SJSA1 (cell line): ENCODE data around the gene PLA2G12A. TPM values are rescaled to one million over a fixed set of nuclear protein-coding genes. Genes with fewer than 3 reads are reported as not detected.

Experiments
- DNase-seq, 2 experiments: peaks; one replicate each; pipeline ENCODE4 v3.0.0-alpha.2; 2015 to 2020; ENCODE audit warnings: low spot score in 2 of 2, low read depth in 1 of 2
- H3K27ac ChIP-seq: fragments of 250-450 bp; sonication (Bioruptor Pico); 2 replicates; pipeline ENCODE4 v1.5.1; 2020; ENCODE audit warnings: mild to moderate bottlenecking, moderate library complexity
- H3K27me3 ChIP-seq: fragments of 250-450 bp; sonication (Bioruptor Pico); replicated peaks from 2 replicates; pipeline ENCODE4 v1.5.1; 2020; ENCODE audit warnings: mild to moderate bottlenecking, moderate library complexity
- H3K36me3 ChIP-seq: fragments of 250-450 bp; sonication (Bioruptor Pico); 2 replicates; pipeline ENCODE4 v1.5.1; 2020; ENCODE audit warnings: mild to moderate bottlenecking
- H3K4me1 ChIP-seq: fragments of 250-450 bp; sonication (Bioruptor Pico); replicated peaks from 2 replicates; pipeline ENCODE4 v1.6.1; 2021; ENCODE audit warnings: mild to moderate bottlenecking
- H3K4me3 ChIP-seq: fragments of 250-450 bp; sonication (Bioruptor Pico); 2 replicates; pipeline ENCODE4 v1.5.1; 2020; ENCODE audit warnings: mild to moderate bottlenecking
- H3K9me3 ChIP-seq: fragments of 250-450 bp; sonication (Bioruptor Pico); replicated peaks from 2 replicates; pipeline ENCODE4 v1.5.1; 2020; ENCODE audit warnings: mild to moderate bottlenecking
- total RNA-seq: library from RNA; depleted of rRNA; stranded (reverse); fragments of >200 nt; shearing (Covaris generic); gene quantifications from 2 replicates; pipeline ENCODE4 v1.2.3, GENCODE V29; 2014; rRNA removed

The PLA2G12A gene
- total RNA-seq: 15.0 and 15.5 TPM in 2 replicates

DNA sequence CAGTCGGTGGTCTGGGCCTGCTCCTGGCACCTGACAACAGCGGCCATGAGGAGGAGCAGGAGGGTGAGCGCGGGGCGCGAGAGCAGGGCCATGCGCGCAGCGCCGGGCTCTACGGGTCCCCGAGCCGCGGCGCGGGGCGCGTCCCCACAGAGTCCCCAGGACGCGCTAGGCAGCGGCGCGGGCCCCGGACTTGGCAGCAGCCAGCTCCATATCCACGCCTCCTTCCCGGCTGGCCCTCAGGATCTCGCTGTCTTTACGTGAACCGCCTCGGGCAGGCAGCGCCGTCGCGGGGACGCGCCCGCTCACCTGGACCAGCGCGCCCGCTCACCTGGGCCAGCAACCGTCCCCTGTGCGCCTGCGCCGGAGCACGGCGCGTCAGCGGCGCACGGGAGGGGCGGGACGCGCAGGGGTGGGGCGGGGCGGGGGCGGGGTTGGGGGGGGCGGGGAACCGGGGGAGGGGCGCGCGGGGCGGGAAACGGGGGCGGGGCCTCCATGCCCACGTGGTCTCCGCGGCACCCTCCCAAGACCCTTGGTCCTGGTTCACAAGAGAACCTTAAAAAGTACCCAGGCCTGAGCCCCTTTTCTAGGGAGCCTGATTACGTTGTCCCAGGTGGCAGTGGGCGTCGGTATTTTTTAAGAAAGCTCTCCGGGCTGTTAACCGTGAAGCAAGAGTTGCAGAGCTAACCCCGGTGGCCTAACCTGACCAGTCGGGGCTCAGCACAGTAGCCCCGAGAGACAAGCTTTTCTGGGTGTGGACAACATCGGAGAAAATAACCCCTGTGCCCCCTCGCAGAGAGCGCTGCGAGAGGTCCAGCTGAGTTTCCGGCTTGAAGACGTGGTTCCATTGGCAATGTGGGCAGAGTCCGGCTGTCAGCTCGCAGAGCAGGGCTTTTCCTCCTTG is at the start of gene PLA2G12A:
TSS of gene PLA2G12A (minus strand) at position 353 of the 901 bp plus-strand sequence. CDS start at position 92, 261 bp downstream.
- peak; percentile 62 to 83 for DNase-seq
- H3K4me3 ChIP-seq: peak within 1 kb of the TSS; percentile 97
- no peaks in the 10 kb centered on the region for H3K9me3 ChIP-seq
- H3K4me1 ChIP-seq: peaks cover 19% of the 10 kb centered on the region
- H3K27ac ChIP-seq: peak within 1 kb of the TSS; percentile 43; the same call in 1 of the 2 replicates
- H3K27me3 ChIP-seq: no peaks in the 10 kb centered on the region
- H3K36me3 ChIP-seq: peaks cover 4% of the 10 kb centered on the region; the same call in 1 of the 2 replicates

DNA sequence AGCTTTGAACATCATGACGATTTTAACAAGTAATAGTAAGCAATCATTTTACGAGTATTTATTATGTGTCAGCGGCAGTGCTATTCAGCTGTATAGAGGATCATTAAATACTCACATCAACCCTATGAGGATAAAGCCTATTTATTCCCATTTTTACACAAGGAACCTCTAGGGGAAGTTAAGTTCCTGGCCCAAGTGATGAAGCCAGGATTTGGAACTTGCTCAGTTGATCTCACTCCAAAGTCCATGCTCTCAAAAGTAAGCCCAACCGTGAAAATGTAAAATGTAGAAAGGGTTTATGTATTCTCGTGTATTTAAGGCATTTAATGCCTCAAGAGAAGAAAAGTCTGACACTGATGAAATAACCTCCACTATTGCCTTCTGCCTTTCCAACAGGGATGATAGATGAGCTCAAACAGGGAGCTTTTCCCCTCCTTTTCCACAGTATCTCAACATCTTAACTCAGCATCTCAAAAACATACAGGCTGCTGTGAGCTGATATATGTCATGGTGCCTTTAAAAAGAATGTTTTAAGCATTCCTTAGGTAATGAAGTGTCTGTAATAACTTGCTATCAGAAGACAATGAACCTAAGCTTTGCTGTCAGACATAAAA is 35.0 kb upstream of the PLA2G12A start:
- Histone ChIP-seq H3K36me3 (no peaks in the 10 kb centered on the region), H3K4me1 (no peaks in the 10 kb centered on the region), H3K27ac (no peak overlapping the region), H3K4me3 (no peak overlapping the region), H3K27me3 (0 out of 2 replicates have a peak, but pooled peaks cover 2% of the 10 kb centered on the region), H3K9me3 (no peaks in the 10 kb centered on the region)
- DNase-seq: no peak

DNA sequence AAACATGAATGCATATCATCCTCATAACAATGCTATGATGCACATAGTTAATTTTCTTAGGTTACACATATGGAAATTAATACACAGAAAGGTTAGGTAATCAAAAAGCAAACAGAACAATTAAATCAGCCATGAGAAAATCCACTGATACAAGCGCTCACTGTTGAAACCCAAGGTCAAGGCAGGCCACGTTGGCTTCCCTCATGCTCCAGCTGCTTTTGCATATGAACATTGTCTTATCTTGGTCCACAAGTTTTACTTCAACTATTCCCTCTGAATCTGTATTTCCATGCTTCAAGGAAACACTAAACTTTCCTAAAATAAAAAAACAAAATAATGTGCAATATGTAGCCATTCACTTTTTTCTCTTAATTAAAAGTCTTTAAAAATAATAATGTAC is 34.5 kb upstream of the PLA2G12A start:
- Histone ChIP-seq H3K27me3 (0 out of 2 replicates have a peak, but pooled peaks cover 2% of the 10 kb centered on the region), H3K27ac (no peak overlapping the region), H3K4me3 (no peak overlapping the region), H3K9me3 (no peaks in the 10 kb centered on the region), H3K4me1 (no peaks in the 10 kb centered on the region), H3K36me3 (no peaks in the 10 kb centered on the region)
- DNase-seq: no peak

DNA sequence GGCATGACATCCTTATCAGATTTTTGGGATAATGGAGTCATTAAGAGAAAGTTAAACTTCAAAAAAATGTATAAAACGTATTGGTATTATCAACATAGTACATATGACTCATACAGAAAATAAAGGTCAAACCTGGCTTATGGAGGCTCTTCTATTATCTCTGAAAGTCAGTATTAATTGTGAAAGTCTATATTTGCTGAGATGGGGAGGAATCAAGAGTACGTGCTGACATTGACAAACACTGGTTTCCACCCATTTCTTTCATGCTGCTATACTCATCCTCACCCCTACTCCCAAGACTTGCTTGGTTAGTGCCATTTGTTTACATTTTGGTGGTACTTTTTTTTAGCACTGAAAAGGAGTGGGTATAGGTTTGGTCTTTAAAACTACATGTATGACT is 30.8 kb upstream of the PLA2G12A start:
- Histone ChIP-seq H3K4me1 (no peaks in the 10 kb centered on the region), H3K4me3 (no peak overlapping the region), H3K27me3 (no peaks in the 10 kb centered on the region), H3K27ac (no peak overlapping the region), H3K36me3 (no peaks in the 10 kb centered on the region), H3K9me3 (no peaks in the 10 kb centered on the region)
- DNase-seq: no peak

DNA sequence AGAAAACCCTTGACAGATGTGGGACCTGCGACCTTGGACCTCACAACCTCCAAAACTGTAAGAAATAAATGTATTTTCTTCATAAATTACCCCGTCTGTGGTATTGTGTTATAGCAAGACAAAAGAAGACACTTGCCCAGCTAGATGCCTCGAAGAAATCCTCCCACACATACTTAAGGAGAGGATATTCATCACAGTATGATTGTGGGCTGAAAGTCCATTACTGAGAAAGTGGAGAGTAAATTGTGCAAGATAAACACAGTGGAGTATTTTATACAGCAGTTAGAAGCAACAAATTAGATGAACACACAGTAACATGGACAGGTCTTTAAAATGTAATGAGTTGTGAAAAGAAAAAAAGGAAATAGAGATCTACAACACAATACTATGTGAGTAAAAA is 25.8 kb upstream of the PLA2G12A start:
- no peak for DNase-seq
- no peaks in the 10 kb centered on the region for H3K36me3 ChIP-seq
- no peak overlapping the region for H3K4me3 ChIP-seq
- no peaks in the 10 kb centered on the region for H3K4me1 ChIP-seq
- H3K27me3 ChIP-seq: no peaks in the 10 kb centered on the region
- no peak overlapping the region for H3K27ac ChIP-seq
- H3K9me3 ChIP-seq: no peaks in the 10 kb centered on the region

DNA sequence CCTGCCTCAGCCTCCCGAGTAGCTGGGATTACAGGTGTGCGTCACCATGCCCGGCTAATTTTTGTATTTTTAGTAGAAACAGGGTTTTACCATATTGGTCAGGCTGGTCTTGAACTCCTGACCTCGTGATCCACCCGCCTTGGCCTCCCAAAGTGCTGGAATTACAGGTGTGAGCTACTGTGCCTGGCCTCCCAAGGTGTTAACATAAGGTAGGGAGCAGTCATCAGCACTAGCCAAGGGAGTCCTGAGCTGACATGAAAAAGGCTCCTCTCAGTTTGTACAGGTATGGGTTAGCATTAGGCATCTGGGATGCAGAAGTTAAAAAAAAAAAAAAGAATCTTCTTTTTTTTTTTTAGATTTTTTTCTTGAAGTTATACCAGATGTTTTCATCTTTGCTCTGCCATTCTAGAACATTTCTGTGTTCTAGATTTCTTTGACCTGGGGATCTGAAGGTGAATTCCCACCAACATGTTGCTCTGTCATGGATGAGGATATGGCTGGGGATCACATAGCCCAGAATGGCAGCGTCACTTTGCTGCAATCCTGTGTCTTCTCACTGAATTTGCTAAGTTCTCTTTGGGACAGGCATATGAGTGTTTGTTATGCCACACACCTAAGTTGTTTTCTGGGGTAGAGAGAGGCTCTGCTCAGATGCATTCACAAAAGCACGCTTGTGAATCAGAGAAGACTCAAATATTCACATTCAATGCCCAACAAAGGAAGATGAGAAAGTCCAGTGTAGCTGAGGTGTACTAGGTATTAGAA is 24.4 kb upstream of the PLA2G12A start:
- no peaks in the 10 kb centered on the region for H3K36me3 ChIP-seq
- H3K9me3 ChIP-seq: no peaks in the 10 kb centered on the region
- H3K4me3 ChIP-seq: no peak overlapping the region
- DNase-seq: no peak
- no peak overlapping the region for H3K27ac ChIP-seq
- no peaks in the 10 kb centered on the region for H3K27me3 ChIP-seq
- no peaks in the 10 kb centered on the region for H3K4me1 ChIP-seq

DNA sequence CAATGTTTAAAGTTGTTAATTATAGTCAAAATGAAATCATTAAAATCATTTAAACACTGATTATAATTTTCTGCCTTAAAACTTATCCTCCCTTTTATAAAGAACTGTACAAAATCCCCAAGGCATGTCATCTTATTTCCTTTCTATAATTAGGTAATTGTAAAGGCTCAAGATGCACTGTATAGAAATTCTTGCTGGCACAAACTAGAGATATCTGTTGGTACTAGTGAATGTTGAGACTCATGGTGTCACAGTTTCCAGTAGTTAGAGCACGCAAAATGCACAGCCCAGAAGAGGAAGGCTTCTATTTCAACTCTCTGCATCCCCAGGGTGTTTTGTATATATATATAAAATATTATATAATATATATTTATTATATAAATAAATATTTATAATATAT is 22.7 kb upstream of the PLA2G12A start:
- Histone ChIP-seq H3K4me1 (no peaks in the 10 kb centered on the region), H3K4me3 (no peak overlapping the region), H3K36me3 (no peaks in the 10 kb centered on the region), H3K9me3 (no peaks in the 10 kb centered on the region), H3K27me3 (no peaks in the 10 kb centered on the region), H3K27ac (no peak overlapping the region)
- DNase-seq: no peak

DNA sequence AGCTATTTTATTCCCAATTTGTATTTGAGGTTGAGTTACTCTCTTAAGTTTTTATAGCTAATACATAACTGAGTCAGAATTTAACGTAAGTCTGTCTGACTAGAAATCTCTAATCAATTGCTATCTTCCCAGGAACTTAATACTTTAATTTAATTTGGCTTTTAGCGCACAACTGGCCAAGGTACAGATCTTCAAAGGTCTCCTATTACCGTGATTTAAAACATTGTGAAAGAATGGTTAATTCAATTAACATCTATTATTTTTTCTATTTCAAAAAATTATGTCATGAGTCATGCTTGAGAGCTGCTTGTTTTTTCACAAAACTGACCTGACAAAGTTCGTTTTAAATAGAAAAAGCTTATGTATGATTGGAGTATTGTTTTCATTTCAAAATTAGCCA is 22.0 kb upstream of the PLA2G12A start:
- Histone ChIP-seq H3K4me1 (no peaks in the 10 kb centered on the region), H3K4me3 (no peak overlapping the region), H3K27me3 (no peaks in the 10 kb centered on the region), H3K9me3 (no peaks in the 10 kb centered on the region), H3K27ac (no peak overlapping the region), H3K36me3 (no peaks in the 10 kb centered on the region)
- no peak for DNase-seq

DNA sequence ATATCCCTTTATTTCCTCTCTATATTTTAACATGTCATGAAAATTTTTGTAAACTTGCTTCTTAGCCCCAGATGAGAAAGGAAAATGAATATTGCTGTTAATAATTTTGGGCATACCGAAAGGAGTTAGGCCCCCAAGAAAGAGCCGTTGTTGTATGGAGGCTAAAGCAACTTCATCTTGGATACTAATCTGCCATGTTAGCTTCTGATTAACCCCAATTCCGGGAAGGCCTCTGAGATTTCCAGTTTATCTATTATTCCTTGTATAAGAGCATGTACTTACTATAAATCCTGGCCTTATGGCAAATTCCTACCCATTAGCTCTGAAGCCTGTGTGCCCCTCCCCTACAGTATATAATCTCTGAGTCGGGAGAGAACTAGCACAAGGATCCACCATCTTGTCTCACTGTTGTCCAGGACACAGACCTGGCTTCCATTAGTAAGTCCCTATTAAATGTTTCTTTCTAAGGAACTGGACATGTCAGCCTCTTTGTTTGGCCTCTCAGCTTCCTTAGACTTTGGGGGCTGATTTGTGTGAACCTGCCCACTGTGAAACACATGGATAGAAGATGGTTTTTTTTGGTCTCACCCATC is 20.9 kb upstream of the PLA2G12A start:
- DNase-seq: no peak
- H3K27ac ChIP-seq: no peak overlapping the region
- no peaks in the 10 kb centered on the region for H3K4me1 ChIP-seq

DNA sequence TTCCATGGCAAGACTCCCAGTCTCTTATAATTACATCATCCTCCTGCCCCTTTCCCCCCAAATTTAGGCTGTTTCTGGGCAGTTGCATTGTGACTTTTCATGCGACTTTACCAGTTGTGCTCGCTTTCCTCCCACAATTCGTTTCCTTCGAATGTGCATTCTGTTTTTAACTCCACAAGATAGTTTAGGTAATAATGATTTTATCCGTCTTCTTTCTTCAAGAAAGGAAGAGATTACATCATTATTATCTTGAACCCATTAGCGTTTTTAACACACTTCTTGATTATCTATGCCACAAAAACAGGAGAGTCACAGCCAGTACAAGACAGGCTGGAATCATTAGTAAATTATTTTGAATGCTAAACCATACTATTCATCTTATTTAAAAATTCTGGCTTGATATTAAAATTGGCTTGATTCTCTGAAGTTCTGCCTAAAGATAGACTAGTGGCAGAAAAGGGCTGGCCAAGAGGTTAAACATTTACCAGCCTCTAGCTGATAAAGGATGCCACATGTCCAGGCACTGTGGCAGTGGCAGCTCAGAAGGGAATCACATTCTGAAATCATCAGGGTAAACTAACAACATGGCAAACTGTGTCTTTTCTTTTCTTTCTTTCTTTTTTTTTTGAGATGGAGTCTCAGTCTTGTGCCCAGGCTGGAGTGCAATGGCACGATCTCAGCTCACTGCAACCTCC is 19.7 kb upstream of the PLA2G12A start:
- Histone ChIP-seq H3K27me3 (no peaks in the 10 kb centered on the region), H3K27ac (no peak overlapping the region), H3K4me1 (no peaks in the 10 kb centered on the region), H3K9me3 (no peaks in the 10 kb centered on the region), H3K4me3 (no peak overlapping the region), H3K36me3 (no peaks in the 10 kb centered on the region)
- no peak for DNase-seq

More for the DNA sequence above, 20.9 kb upstream of the PLA2G12A start:
- Histone ChIP-seq H3K4me3 (no peak overlapping the region), H3K9me3 (no peaks in the 10 kb centered on the region), H3K36me3 (no peaks in the 10 kb centered on the region), H3K27me3 (no peaks in the 10 kb centered on the region)

DNA sequence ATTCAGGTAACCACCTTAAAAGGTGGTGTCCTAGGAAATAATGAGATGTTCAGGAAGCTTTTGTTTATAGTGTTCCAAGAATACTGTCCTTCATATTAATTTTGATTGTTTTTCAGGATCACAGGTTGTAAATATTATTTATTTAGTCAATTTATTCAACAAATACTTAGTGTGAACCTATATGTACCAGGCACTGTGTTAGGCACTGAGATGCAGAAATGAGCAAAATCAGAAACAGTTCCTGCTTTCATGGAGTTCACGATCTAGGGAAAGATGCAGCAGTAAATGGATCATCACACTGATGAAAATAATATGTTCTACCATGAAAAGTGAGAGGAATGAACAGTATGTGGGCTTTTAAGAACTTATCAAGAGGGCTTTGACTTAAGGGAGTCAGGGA is 18.2 kb upstream of the PLA2G12A start:
- Histone ChIP-seq H3K4me1 (no peaks in the 10 kb centered on the region), H3K9me3 (no peaks in the 10 kb centered on the region), H3K36me3 (no peaks in the 10 kb centered on the region), H3K27me3 (no peaks in the 10 kb centered on the region), H3K4me3 (no peak overlapping the region), H3K27ac (no peak overlapping the region)
- DNase-seq: no peak

DNA sequence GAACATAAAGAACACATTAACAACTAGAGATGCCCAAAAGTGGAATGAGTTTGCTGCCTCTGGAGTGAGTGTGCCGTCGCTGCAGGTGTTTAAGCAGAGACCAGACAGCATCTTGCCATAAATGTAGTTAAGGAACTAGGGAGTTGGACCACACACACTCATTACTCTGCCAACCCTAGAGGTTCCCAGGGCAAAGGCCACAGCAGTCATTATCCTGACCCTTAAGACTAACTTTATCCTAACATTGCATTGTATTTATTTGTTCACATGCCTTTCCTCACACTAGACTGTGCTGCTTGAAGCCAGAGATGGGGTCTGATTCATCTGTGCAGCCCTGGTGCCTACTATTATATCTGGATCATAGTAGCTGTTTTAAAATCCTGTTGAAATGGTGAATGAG is 16.9 kb upstream of the PLA2G12A start:
- H3K4me3 ChIP-seq: no peak overlapping the region
- H3K27me3 ChIP-seq: no peaks in the 10 kb centered on the region
- H3K27ac ChIP-seq: no peak overlapping the region

DNA sequence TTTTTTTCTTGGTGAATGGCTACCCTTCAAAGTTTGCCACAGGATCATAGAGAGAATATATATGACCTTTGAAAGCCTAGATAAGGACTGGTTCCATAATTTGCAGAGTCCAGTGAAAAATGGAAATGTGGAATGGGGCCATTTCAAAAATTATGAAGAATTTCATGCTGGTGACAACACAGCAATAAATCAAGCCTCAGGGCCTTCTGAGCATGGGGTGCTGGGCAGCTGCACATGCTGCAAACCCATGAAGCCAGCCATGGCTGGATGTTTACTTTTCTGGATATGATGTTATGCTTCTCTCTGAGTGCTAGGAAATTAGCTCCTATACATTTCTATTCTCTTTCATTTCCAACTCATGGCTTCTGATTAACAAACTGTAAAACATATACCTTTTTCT is 16.0 kb upstream of the PLA2G12A start:
- DNase-seq: no peak
- H3K36me3 ChIP-seq: no peaks in the 10 kb centered on the region
- no peaks in the 10 kb centered on the region for H3K4me1 ChIP-seq
- no peaks in the 10 kb centered on the region for H3K9me3 ChIP-seq
- no peak overlapping the region for H3K27ac ChIP-seq
- H3K27me3 ChIP-seq: no peaks in the 10 kb centered on the region
- no peak overlapping the region for H3K4me3 ChIP-seq

More for the DNA sequence above, 16.9 kb upstream of the PLA2G12A start:
- DNase-seq: no peak
- H3K4me1 ChIP-seq: no peaks in the 10 kb centered on the region
- no peaks in the 10 kb centered on the region for H3K9me3 ChIP-seq
- H3K36me3 ChIP-seq: no peaks in the 10 kb centered on the region
